Loucy (cell line): ENCODE measurements around the gene SART3.
A peak's percentile ranks its signal among the peaks of the same experiment; 100 is the strongest.

Experiments used
- H2AFZ ChIP-seq: fragments of 200-600 bp; sonication (generic); 2 replicates; pipeline ENCODE4 v1.6.0; 2016; ENCODE audit warnings: antibody characterized with exemption, mild to moderate bottlenecking, low read length, moderate library complexity
- H3F3A ChIP-seq: fragments of 200-600 bp; 2 replicates; pipeline ENCODE4 v1.6.0; 2016; ENCODE audit warnings: antibody characterized with exemption, low read depth, mild to moderate bottlenecking
- H3K27me3 ChIP-seq: fragments of 200-600 bp; sonication (generic); 2 replicates; pipeline ENCODE4 v1.6.1; 2014; ENCODE audit warnings: low read length, mild to moderate bottlenecking; ENCODE audit not compliant: insufficient read depth, poor library complexity, severe bottlenecking
- H3K36me3 ChIP-seq: fragments of 200-600 bp; sonication (generic); 2 replicates; pipeline ENCODE4 v1.6.1; 2016; ENCODE audit warnings: low read length; ENCODE audit not compliant: insufficient read depth
- H3K4me1 ChIP-seq: fragments of 200-600 bp; sonication (generic); 2 replicates; pipeline ENCODE4 v1.5.1; 2014; ENCODE audit warnings: low read length, mild to moderate bottlenecking; ENCODE audit not compliant: insufficient read depth, poor library complexity, severe bottlenecking
- H3K4me2 ChIP-seq: fragments of 200-600 bp; sonication (generic); 2 replicates; pipeline ENCODE4 v1.6.0; 2014; ENCODE audit warnings: antibody characterized with exemption, low read length, low read depth, mild to moderate bottlenecking; ENCODE audit not compliant: poor library complexity, severe bottlenecking
- H3K4me3 ChIP-seq: fragments of 200-600 bp; sonication (generic); 2 replicates; pipeline ENCODE4 v1.5.1; 2014; ENCODE audit warnings: low read length, mild to moderate bottlenecking, mixed read lengths; ENCODE audit not compliant: poor library complexity, severe bottlenecking
- H3K79me2 ChIP-seq: fragments of 200-600 bp; sonication (generic); 2 replicates; pipeline ENCODE4 v1.6.1; 2014; ENCODE audit warnings: low read length; ENCODE audit not compliant: insufficient read depth
- H3K9ac ChIP-seq: fragments of 200-600 bp; sonication (generic); 2 replicates; pipeline ENCODE4 v1.6.0; 2014; ENCODE audit warnings: mild to moderate bottlenecking, low read depth, low read length, moderate library complexity; ENCODE audit not compliant: poor library complexity, severe bottlenecking
- H3K9me2 ChIP-seq: fragments of 200-600 bp; sonication (generic); replicated peaks from 2 replicates; pipeline ENCODE4 v1.6.1; 2016; ENCODE audit warnings: low read depth, low read length, mixed read lengths
- H3K9me3 ChIP-seq: fragments of 200-600 bp; sonication (generic); 2 replicates; pipeline ENCODE4 v1.6.1; 2014; ENCODE audit warnings: mild to moderate bottlenecking, antibody characterized with exemption, low read length, low read depth; ENCODE audit not compliant: insufficient read depth
- H4K20me1 ChIP-seq: fragments of 200-600 bp; sonication (generic); 2 replicates; pipeline ENCODE4 v1.6.0; 2014; ENCODE audit warnings: antibody characterized with exemption, low read length, mild to moderate bottlenecking; ENCODE audit not compliant: insufficient read depth, poor library complexity, severe bottlenecking
- EZH2phosphoT487 ChIP-seq: fragments of 200-600 bp; IDR thresholded peaks from 2 replicates; pipeline ENCODE4 v1.6.1; 2018; ENCODE audit warnings: antibody characterized with exemption, mild to moderate bottlenecking, moderate library complexity, borderline replicate concordance
- TF ChIP-seq, protein P1 (sequence below): fragments of 200-600 bp; sonication (generic); conservative IDR thresholded peaks from 2 replicates; pipeline ENCODE4 v1.5.1; 2014; ENCODE audit warnings: mild to moderate bottlenecking, antibody characterized with exemption, low read length

Gene SART3

DNA sequence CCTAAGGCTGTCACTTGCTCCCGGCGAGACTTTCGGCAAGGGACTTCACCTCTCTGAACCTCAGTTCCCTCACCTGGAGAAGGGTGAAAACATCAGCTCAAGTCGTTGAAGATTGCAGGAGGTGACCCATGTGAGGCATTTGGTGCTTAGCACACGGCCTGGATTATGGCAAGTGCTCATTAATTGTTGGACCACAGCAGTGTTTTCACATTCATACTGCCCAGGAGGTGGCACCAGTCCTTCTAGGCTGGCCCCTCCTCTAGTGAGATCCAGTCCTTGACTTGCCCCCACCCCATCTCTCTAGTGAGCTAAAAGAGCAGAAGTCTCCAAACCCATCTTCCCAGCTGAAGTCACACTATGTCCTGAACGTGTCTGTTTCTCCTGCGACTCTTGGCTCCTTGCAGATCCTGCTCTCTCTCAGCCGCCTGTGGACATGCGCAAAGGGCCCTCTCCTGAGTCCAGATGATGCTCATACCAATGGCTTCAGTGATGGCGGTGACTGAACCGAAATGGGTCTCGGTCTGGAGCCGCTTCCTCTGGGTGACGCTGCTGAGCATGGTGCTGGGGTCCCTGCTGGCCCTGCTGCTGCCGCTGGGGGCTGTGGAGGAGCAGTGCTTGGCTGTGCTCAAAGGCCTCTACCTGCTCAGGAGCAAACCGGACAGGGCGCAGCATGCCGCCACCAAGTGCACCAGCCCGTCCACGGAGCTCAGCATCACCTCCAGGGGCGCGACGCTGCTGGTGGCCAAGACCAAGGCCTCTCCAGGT, 44.3 kb downstream of the SART3 start:
- H2AFZ ChIP-seq, result no peak overlapping the region
- H3K9me2 ChIP-seq, result no peaks in the 10 kb centered on the region
- TF ChIP-seq EZH2phosphoT487, result no peak
- TF ChIP-seq, protein P1, sequence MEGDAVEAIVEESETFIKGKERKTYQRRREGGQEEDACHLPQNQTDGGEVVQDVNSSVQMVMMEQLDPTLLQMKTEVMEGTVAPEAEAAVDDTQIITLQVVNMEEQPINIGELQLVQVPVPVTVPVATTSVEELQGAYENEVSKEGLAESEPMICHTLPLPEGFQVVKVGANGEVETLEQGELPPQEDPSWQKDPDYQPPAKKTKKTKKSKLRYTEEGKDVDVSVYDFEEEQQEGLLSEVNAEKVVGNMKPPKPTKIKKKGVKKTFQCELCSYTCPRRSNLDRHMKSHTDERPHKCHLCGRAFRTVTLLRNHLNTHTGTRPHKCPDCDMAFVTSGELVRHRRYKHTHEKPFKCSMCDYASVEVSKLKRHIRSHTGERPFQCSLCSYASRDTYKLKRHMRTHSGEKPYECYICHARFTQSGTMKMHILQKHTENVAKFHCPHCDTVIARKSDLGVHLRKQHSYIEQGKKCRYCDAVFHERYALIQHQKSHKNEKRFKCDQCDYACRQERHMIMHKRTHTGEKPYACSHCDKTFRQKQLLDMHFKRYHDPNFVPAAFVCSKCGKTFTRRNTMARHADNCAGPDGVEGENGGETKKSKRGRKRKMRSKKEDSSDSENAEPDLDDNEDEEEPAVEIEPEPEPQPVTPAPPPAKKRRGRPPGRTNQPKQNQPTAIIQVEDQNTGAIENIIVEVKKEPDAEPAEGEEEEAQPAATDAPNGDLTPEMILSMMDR, result peak; percentile 26; the same call in 1 of the 2 replicates
- peaks cover 11% of the 10 kb centered on the region for H3K4me1 ChIP-seq
- peak overlapping the region; percentile 97 for H3K4me2 ChIP-seq
- peaks cover 15% of the 10 kb centered on the region for H3K79me2 ChIP-seq
- no peaks in the 10 kb centered on the region for H4K20me1 ChIP-seq
- H3K4me3 ChIP-seq, result peak overlapping the region; percentile 92
- no peaks in the 10 kb centered on the region for H3K27me3 ChIP-seq
- peak overlapping the region; percentile 92 for H3K9ac ChIP-seq
- peaks cover 37% of the 10 kb centered on the region; the same call in 1 of the 2 replicates for H3K36me3 ChIP-seq
- H3F3A ChIP-seq, result no peaks in the 10 kb centered on the region
- H3K9me3 ChIP-seq, result no peaks in the 10 kb centered on the region

DNA sequence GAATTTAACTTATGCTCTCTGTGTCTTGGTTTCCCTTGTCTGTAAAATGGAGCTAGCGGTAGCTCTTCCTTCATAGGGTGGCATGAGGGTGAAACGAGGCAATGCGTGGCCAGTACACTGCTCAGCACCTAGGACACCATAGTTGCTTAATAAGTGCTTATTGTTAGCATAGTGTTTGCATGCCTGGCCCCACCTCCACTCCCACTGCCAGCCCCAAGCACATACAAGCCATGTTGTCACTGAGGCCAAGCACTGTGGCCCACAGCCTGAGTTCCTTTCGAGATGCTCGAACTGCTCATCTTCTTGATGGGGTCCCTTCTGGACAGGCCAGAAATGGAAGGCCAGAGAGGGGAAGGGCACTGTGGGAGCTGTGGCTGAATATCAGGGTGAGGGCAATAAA, 45.1 kb downstream of the SART3 start:
- Histone ChIP-seq H3K4me1 (peaks cover 11% of the 10 kb centered on the region), H3K27me3 (no peaks in the 10 kb centered on the region), H3K9ac (peak overlapping the region; percentile 92), H3K79me2 (peaks cover 15% of the 10 kb centered on the region), H2AFZ (no peak overlapping the region), H3F3A (no peaks in the 10 kb centered on the region), H3K9me2 (no peaks in the 10 kb centered on the region), H3K9me3 (no peaks in the 10 kb centered on the region), H3K4me3 (peak overlapping the region; percentile 92), H3K4me2 (peak overlapping the region; percentile 97), H4K20me1 (no peaks in the 10 kb centered on the region), H3K36me3 (peaks cover 29% of the 10 kb centered on the region; the same call in 1 of the 2 replicates)
- TF ChIP-seq, protein P1, result no peak
- no peak for TF ChIP-seq EZH2phosphoT487

GRCh38 chr12:108514973-108515814, 45.8 kb downstream of the SART3 start, which contains the start of gene FICD:
Gene FICD, plus strand, starts transcription at chr12:108515277. Its CDS starts 1,696 bp downstream, at chr12:108516973.
- Histone ChIP-seq H3K9ac (peak within 1 kb of the TSS; percentile 92), H3K36me3 (peaks cover 22% of the 10 kb centered on the region; the same call in 1 of the 2 replicates), H3K9me2 (no peaks in the 10 kb centered on the region), H3K27me3 (no peaks in the 10 kb centered on the region), H3K4me1 (peaks cover 11% of the 10 kb centered on the region), H2AFZ (peak within 1 kb of the TSS; percentile 92), H3K4me2 (peak within 1 kb of the TSS; percentile 97), H3K4me3 (peak within 1 kb of the TSS; percentile 92), H3K79me2 (peaks cover 15% of the 10 kb centered on the region), H3K9me3 (no peaks in the 10 kb centered on the region), H4K20me1 (no peaks in the 10 kb centered on the region), H3F3A (no peaks in the 10 kb centered on the region)
- no peak for TF ChIP-seq EZH2phosphoT487
- TF ChIP-seq, protein P1, result no peak
